IPS DF 6.9 (cell line): ENCODE results near the gene AMMECR1.
"Not testable (repeated sequence)": the region's sequence is repeated elsewhere in the genome, so short reads cannot be mapped to it uniquely, and the experiment has no call there.

Experiments used
- DNase-seq: peaks from one replicate; pipeline ENCODE4 v3.0.0-alpha.2; 2013; ENCODE audit warnings: low read depth, low spot score
- H3K27ac ChIP-seq: one replicate; pipeline ENCODE4 v1.5.1; 2013; ENCODE audit warnings: low read length, control low read depth
- H3K27me3 ChIP-seq: 2 replicates; pipeline ENCODE4 v1.6.1; 2013; ENCODE audit warnings: mild to moderate bottlenecking, low read length; ENCODE audit not compliant: control insufficient read depth, insufficient read depth
- H3K36me3 ChIP-seq: 2 replicates; pipeline ENCODE4 v1.6.1; 2013; ENCODE audit warnings: low read length; ENCODE audit not compliant: control insufficient read depth, insufficient read depth
- H3K4me1 ChIP-seq: 2 replicates; pipeline ENCODE4 v1.6.1; 2013; ENCODE audit warnings: low read length; ENCODE audit not compliant: control insufficient read depth, insufficient read depth
- H3K4me3 ChIP-seq: 2 replicates; pipeline ENCODE4 v1.5.1; 2013; ENCODE audit warnings: mild to moderate bottlenecking, low read length
- H3K9me3 ChIP-seq: 2 replicates; pipeline ENCODE4 v1.6.1; 2013; ENCODE audit warnings: low read length, inconsistent platforms; ENCODE audit not compliant: control insufficient read depth, insufficient read depth
- WGBS: extraction: QIAGEN DNeasy Blood & Tissue Kit; methylation state at CpG from one replicate; pipeline ENCODE4 v1.1.7; 2013; ENCODE audit warnings: mixed read lengths, missing lambda C conversion rate; ENCODE audit not compliant: insufficient read length, insufficient coverage; 5-methylcytosine and 5-hydroxymethylcytosine counted together

AMMECR1 gene

GRCh38 chrX:110161361-110161686, 156.6 kb downstream of the AMMECR1 start:
- Histone ChIP-seq H3K9me3 (no peaks in the 10 kb centered on the region), H3K27me3 (no peaks in the 10 kb centered on the region), H3K27ac (no peak overlapping the region), H3K4me1 (no peaks in the 10 kb centered on the region), H3K36me3 (no peaks in the 10 kb centered on the region), H3K4me3 (no peak overlapping the region)
- no peak for DNase-seq
- WGBS, result no CpG with 5 or more reads among the region's 1 CpG

GRCh38 chrX:110159865-110160264, 158.0 kb downstream of the AMMECR1 start:
- WGBS, result no CpG with 5 or more reads among the region's 2 CpGs
- no peaks in the 10 kb centered on the region for H3K36me3 ChIP-seq
- H3K4me3 ChIP-seq, result no peak overlapping the region
- H3K27me3 ChIP-seq, result no peaks in the 10 kb centered on the region
- DNase-seq, result no peak
- no peaks in the 10 kb centered on the region for H3K4me1 ChIP-seq
- no peak overlapping the region for H3K27ac ChIP-seq
- no peaks in the 10 kb centered on the region for H3K9me3 ChIP-seq

GRCh38 chrX:110159235-110159634, 158.7 kb downstream of the AMMECR1 start:
- H3K9me3 ChIP-seq, result no peaks in the 10 kb centered on the region
- H3K36me3 ChIP-seq, result no peaks in the 10 kb centered on the region
- WGBS, result no CpG with 5 or more reads among the region's 7 CpGs
- H3K4me1 ChIP-seq, result no peaks in the 10 kb centered on the region
- no peak overlapping the region for H3K27ac ChIP-seq
- H3K4me3 ChIP-seq, result no peak overlapping the region
- DNase-seq, result no peak
- no peaks in the 10 kb centered on the region for H3K27me3 ChIP-seq

- Histone ChIP-seq H3K36me3 (no peaks in the 10 kb centered on the region), H3K27me3 (no peaks in the 10 kb centered on the region), H3K4me3 (no peak overlapping the region), H3K4me1 (no peaks in the 10 kb centered on the region), H3K27ac (no peak overlapping the region), H3K9me3 (no peaks in the 10 kb centered on the region)
- WGBS, result 100% methylated on average over 1 of the region's 1 CpG
- DNase-seq, result no peak
Observed at GRCh38 chrX:110157444-110157843, 160.4 kb downstream of the AMMECR1 start.

GRCh38 chrX:110156167-110156754, 161.6 kb downstream of the AMMECR1 start:
- Histone ChIP-seq H3K4me3 (no peak overlapping the region), H3K36me3 (no peaks in the 10 kb centered on the region), H3K27ac (no peak overlapping the region), H3K4me1 (no peaks in the 10 kb centered on the region), H3K27me3 (no peaks in the 10 kb centered on the region), H3K9me3 (no peaks in the 10 kb centered on the region)
- WGBS, result 100% methylated on average over 2 of the region's 6 CpGs
- DNase-seq, result no peak

GRCh38 chrX:110155759-110156158, 162.1 kb downstream of the AMMECR1 start:
- Histone ChIP-seq H3K27me3 (no peaks in the 10 kb centered on the region), H3K4me1 (no peaks in the 10 kb centered on the region), H3K27ac (no peak overlapping the region), H3K9me3 (no peaks in the 10 kb centered on the region), H3K4me3 (no peak overlapping the region), H3K36me3 (no peaks in the 10 kb centered on the region)
- DNase-seq, result no peak
- WGBS, result no CpG with 5 or more reads among the region's 1 CpG

- not testable (repeated sequence) for H3K27me3 ChIP-seq, H3K4me3 ChIP-seq, DNase-seq, H3K4me1 ChIP-seq, H3K27ac ChIP-seq, H3K36me3 ChIP-seq, H3K9me3 ChIP-seq
- WGBS, result no CpG with 5 or more reads among the region's 5 CpGs
Observed at GRCh38 chrX:110154328-110154727, 163.6 kb downstream of the AMMECR1 start.

GRCh38 chrX:110153896-110154295, 164.0 kb downstream of the AMMECR1 start:
- Histone ChIP-seq H3K36me3 (no peaks in the 10 kb centered on the region), H3K4me3 (no peak overlapping the region), H3K4me1 (no peaks in the 10 kb centered on the region), H3K27me3 (no peaks in the 10 kb centered on the region), H3K9me3 (no peaks in the 10 kb centered on the region), H3K27ac (no peak overlapping the region)
- DNase-seq, result no peak
- WGBS, result no CpG with 5 or more reads among the region's 2 CpGs

- no peaks in the 10 kb centered on the region for H3K9me3 ChIP-seq
- H3K36me3 ChIP-seq, result no peaks in the 10 kb centered on the region
- no CpG with 5 or more reads among the region's 2 CpGs for WGBS
- no peak overlapping the region for H3K27ac ChIP-seq
- no peak overlapping the region for H3K4me3 ChIP-seq
- H3K4me1 ChIP-seq, result no peaks in the 10 kb centered on the region
- DNase-seq, result no peak
- no peaks in the 10 kb centered on the region for H3K27me3 ChIP-seq
Observed at GRCh38 chrX:110153244-110153643, 164.6 kb downstream of the AMMECR1 start.

- no peaks in the 10 kb centered on the region for H3K36me3 ChIP-seq
- no peak overlapping the region for H3K27ac ChIP-seq
- H3K4me3 ChIP-seq, result no peak overlapping the region
- no peaks in the 10 kb centered on the region for H3K27me3 ChIP-seq
- WGBS, result no CpG with 5 or more reads among the region's 2 CpGs
- no peaks in the 10 kb centered on the region for H3K4me1 ChIP-seq
- no peak for DNase-seq
- no peaks in the 10 kb centered on the region for H3K9me3 ChIP-seq
Observed at GRCh38 chrX:110146521-110146920, 171.4 kb downstream of the AMMECR1 start.

GRCh38 chrX:110145854-110146253, 172.0 kb downstream of the AMMECR1 start:
- Histone ChIP-seq H3K4me3 (no peak overlapping the region), H3K27ac (no peak overlapping the region), H3K4me1 (no peaks in the 10 kb centered on the region), H3K36me3 (no peaks in the 10 kb centered on the region), H3K27me3 (no peaks in the 10 kb centered on the region), H3K9me3 (no peaks in the 10 kb centered on the region)
- DNase-seq, result no peak
- WGBS, result no CpG with 5 or more reads among the region's 4 CpGs
